Parathyroid adenoma (tissue), 2 donors: ENCODE measurements around the gene AHDC1.

Experiments
- H2AFZ ChIP-seq: fragments of 300-600 bp; sonication (generic); one replicate; pipeline ENCODE4 v1.7.0; 2017; ENCODE audit warnings: antibody characterized with exemption, mild to moderate bottlenecking
- H3K27ac ChIP-seq: fragments of 300-600 bp; sonication (generic); one replicate; pipeline ENCODE4 v1.7.0; 2017
- H3K27me3 ChIP-seq: fragments of 300-600 bp; sonication (generic); one replicate; pipeline ENCODE4 v1.7.0; 2017; ENCODE audit warnings: low read length; ENCODE audit not compliant: control insufficient read depth, insufficient read depth
- H3K36me3 ChIP-seq: fragments of 300-600 bp; sonication (generic); one replicate; pipeline ENCODE4 v1.7.0; 2017; ENCODE audit warnings: low read length; ENCODE audit not compliant: control insufficient read depth, insufficient read depth
- H3K4me1 ChIP-seq: fragments of 300-600 bp; sonication (generic); one replicate; pipeline ENCODE4 v1.7.0; 2017; ENCODE audit warnings: control low read depth
- H3K4me2 ChIP-seq: fragments of 300-600 bp; sonication (generic); one replicate; pipeline ENCODE4 v1.7.0; 2017; ENCODE audit warnings: low read length
- H3K4me3 ChIP-seq: fragments of 300-600 bp; sonication (generic); one replicate; pipeline ENCODE4 v1.7.0; 2017; ENCODE audit warnings: low read depth, low read length
- H3K79me2 ChIP-seq: fragments of 300-600 bp; sonication (generic); one replicate; pipeline ENCODE4 v1.7.0; 2017; ENCODE audit warnings: control low read depth
- H3K9ac ChIP-seq: fragments of 300-600 bp; sonication (generic); one replicate; pipeline ENCODE4 v1.7.0; 2017; ENCODE audit warnings: mild to moderate bottlenecking
- H3K9me3 ChIP-seq: fragments of 300-600 bp; sonication (generic); one replicate; pipeline ENCODE4 v1.7.0; 2017; ENCODE audit warnings: low read length; ENCODE audit not compliant: control insufficient read depth
- CTCF ChIP-seq: fragments of 300-600 bp; sonication (generic); IDR thresholded peaks from one replicate; pipeline ENCODE4 v1.7.0; 2017; ENCODE audit warnings: antibody characterized with exemption, mild to moderate bottlenecking
- donor health status: primary hyperparathyroidism.

Gene AHDC1

GRCh38 chr1:27600498-27601175, 3.3 kb downstream of the AHDC1 start:
- Histone ChIP-seq H3K4me3 (no peak overlapping the region), H3K27ac (no peak overlapping the region), H3K4me1 (no peaks in the 10 kb centered on the region), H3K79me2 (peaks cover 24% of the 10 kb centered on the region), H3K9me3 (no peaks in the 10 kb centered on the region), H3K9ac (no peak overlapping the region), H2AFZ (no peak overlapping the region), H3K36me3 (no peaks in the 10 kb centered on the region), H3K27me3 (no peaks in the 10 kb centered on the region), H3K4me2 (no peak overlapping the region)
- TF ChIP-seq CTCF, result no peak

- Histone ChIP-seq H3K4me3 (no peak overlapping the region), H3K9ac (no peak overlapping the region)
Observed at GRCh38 chr1:27599605-27600497, 4.1 kb downstream of the AHDC1 start.

GRCh38 chr1:27598902-27599528, 4.9 kb downstream of the AHDC1 start:
- Histone ChIP-seq H3K36me3 (no peaks in the 10 kb centered on the region), H3K9me3 (no peaks in the 10 kb centered on the region), H3K79me2 (peaks cover 26% of the 10 kb centered on the region), H3K27ac (no peak overlapping the region), H3K4me2 (no peak overlapping the region), H2AFZ (no peak overlapping the region), H3K4me1 (no peaks in the 10 kb centered on the region), H3K27me3 (no peaks in the 10 kb centered on the region), H3K9ac (no peak overlapping the region), H3K4me3 (no peak overlapping the region)
- TF ChIP-seq CTCF, result no peak

More at GRCh38 chr1:27599605-27600497, 4.1 kb downstream of the AHDC1 start:
- Histone ChIP-seq H3K4me1 (no peaks in the 10 kb centered on the region), H2AFZ (no peak overlapping the region), H3K27ac (no peak overlapping the region), H3K27me3 (no peaks in the 10 kb centered on the region), H3K9me3 (no peaks in the 10 kb centered on the region), H3K36me3 (no peaks in the 10 kb centered on the region), H3K79me2 (peaks cover 24% of the 10 kb centered on the region), H3K4me2 (no peak overlapping the region)
- no peak for TF ChIP-seq CTCF

GRCh38 chr1:27598295-27598687, 5.7 kb downstream of the AHDC1 start:
- Histone ChIP-seq H3K4me3 (no peak overlapping the region), H2AFZ (no peak overlapping the region), H3K4me1 (no peaks in the 10 kb centered on the region), H3K27ac (no peak overlapping the region), H3K9ac (no peak overlapping the region), H3K79me2 (peaks cover 31% of the 10 kb centered on the region), H3K27me3 (no peaks in the 10 kb centered on the region), H3K9me3 (no peaks in the 10 kb centered on the region), H3K4me2 (no peak overlapping the region), H3K36me3 (no peaks in the 10 kb centered on the region)
- no peak for TF ChIP-seq CTCF
